Suprapubic skin (tissue), 4 donors: ENCODE measurements around the gene CACNB3. TPM values are rescaled to one million over a fixed set of nuclear protein-coding genes. Genes with fewer than 3 reads are reported as not detected.

ENCODE experiments used
- DNase-seq, 2 donors: peaks; one replicate each; pipeline ENCODE4 v3.0.0-alpha.2; 2019; ENCODE audit warnings: low spot score in 2 of 2
- H3K27ac ChIP-seq: fragments of 200-600 bp; sonication (generic); one replicate; pipeline ENCODE4 v1.5.1; 2019
- H3K27me3 ChIP-seq: fragments of 200-600 bp; sonication (generic); one replicate; pipeline ENCODE4 v1.5.1; 2019
- H3K36me3 ChIP-seq: fragments of 200-600 bp; sonication (generic); one replicate; pipeline ENCODE4 v1.5.1; 2019
- H3K4me1 ChIP-seq: fragments of 200-600 bp; sonication (generic); one replicate; pipeline ENCODE4 v1.5.1; 2019
- H3K4me3 ChIP-seq: fragments of 200-600 bp; sonication (generic); one replicate; pipeline ENCODE4 v1.5.1; 2019; ENCODE audit warnings: mild to moderate bottlenecking
- H3K9me3 ChIP-seq: fragments of 200-600 bp; sonication (generic); one replicate; pipeline ENCODE4 v1.5.1; 2019
- EP300 ChIP-seq: sonication (generic); formaldehyde crosslinking; IDR thresholded peaks from one replicate; pipeline ENCODE4 v1.6.1; 2017; ENCODE audit warnings: antibody characterized with exemption
- POLR2A ChIP-seq, 2 donors: fragments of 450-650 bp; IDR thresholded peaks; one replicate each; pipeline ENCODE4 v1.6.1; 2017; ENCODE audit warnings: antibody characterized with exemption in 2 of 2, mild to moderate bottlenecking in 2 of 2, moderate library complexity in 2 of 2
- POLR2AphosphoS5 ChIP-seq, 3 donors: sonication (generic); formaldehyde crosslinking; IDR thresholded peaks; one replicate each; pipeline ENCODE4 v1.6.1; 2017; ENCODE audit warnings: antibody characterized with exemption in 3 of 3
- WGBS: methylation state at CpG from one replicate; pipeline ENCODE4 v1.1.5; 2018; 5-methylcytosine and 5-hydroxymethylcytosine counted together
- total RNA-seq, 4 donors: library from RNA; depleted of rRNA; stranded (reverse); fragments of >200 nt; gene quantifications; one replicate each; pipeline ENCODE4 v1.1.0, GENCODE V29; 2016
- TF ChIP-seq, protein P1 (sequence below), 2 donors: fragments of 200-600 bp in 1 of 2; fragments of 450-650 bp in 1 of 2; sonication (generic) in 1 of 2; IDR thresholded peaks; one replicate each; pipeline ENCODE4 v1.5.1; 2016 to 2019; ENCODE audit warnings: antibody characterized with exemption in 2 of 2, mild to moderate bottlenecking in 1 of 2, moderate library complexity in 1 of 2

The CACNB3 gene
- total RNA-seq, 4 donors from 2014 or later, result 12.3 to 27.8 (median 17.3) TPM

DNA sequence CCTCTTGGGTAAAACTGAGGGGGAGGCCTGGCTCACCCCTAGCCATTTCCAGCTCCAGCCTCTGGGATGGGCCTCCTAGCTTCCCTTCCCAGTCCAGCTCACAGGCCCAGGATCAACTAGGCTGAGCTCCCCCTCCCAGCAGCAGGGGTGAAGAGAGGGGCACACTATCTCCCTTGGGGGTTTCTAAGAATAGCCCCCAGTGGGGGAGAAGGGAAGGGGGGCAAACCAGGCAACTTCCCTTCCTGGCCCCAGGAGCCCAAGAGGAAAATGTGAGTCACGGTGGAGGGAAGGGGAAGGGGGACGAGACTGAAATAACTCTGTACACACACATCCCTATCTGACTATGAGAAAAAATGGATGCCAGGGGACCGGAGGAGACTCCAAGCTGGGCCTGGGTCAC, 38.4 kb upstream of the CACNB3 start:
- no peaks in the 10 kb centered on the region for H3K9me3 ChIP-seq
- peak overlapping the region; percentile 25 for H3K27ac ChIP-seq
- WGBS, result 51% methylated on average over 3 of the region's 3 CpGs
- no peak overlapping the region for H3K4me3 ChIP-seq
- no peak for TF ChIP-seq EP300
- TF ChIP-seq, protein P1, sequence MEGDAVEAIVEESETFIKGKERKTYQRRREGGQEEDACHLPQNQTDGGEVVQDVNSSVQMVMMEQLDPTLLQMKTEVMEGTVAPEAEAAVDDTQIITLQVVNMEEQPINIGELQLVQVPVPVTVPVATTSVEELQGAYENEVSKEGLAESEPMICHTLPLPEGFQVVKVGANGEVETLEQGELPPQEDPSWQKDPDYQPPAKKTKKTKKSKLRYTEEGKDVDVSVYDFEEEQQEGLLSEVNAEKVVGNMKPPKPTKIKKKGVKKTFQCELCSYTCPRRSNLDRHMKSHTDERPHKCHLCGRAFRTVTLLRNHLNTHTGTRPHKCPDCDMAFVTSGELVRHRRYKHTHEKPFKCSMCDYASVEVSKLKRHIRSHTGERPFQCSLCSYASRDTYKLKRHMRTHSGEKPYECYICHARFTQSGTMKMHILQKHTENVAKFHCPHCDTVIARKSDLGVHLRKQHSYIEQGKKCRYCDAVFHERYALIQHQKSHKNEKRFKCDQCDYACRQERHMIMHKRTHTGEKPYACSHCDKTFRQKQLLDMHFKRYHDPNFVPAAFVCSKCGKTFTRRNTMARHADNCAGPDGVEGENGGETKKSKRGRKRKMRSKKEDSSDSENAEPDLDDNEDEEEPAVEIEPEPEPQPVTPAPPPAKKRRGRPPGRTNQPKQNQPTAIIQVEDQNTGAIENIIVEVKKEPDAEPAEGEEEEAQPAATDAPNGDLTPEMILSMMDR (IDR thresholded peaks at IDR 0.05), result no peak
- no peak for TF ChIP-seq POLR2AphosphoS5 (IDR thresholded peaks at IDR 0.05)
- no peak for TF ChIP-seq POLR2A (IDR thresholded peaks at IDR 0.05)
- H3K27me3 ChIP-seq, result no peaks in the 10 kb centered on the region
- no peak for DNase-seq
- peaks cover 35% of the 10 kb centered on the region for H3K4me1 ChIP-seq
- H3K36me3 ChIP-seq, result peaks cover 32% of the 10 kb centered on the region

DNA sequence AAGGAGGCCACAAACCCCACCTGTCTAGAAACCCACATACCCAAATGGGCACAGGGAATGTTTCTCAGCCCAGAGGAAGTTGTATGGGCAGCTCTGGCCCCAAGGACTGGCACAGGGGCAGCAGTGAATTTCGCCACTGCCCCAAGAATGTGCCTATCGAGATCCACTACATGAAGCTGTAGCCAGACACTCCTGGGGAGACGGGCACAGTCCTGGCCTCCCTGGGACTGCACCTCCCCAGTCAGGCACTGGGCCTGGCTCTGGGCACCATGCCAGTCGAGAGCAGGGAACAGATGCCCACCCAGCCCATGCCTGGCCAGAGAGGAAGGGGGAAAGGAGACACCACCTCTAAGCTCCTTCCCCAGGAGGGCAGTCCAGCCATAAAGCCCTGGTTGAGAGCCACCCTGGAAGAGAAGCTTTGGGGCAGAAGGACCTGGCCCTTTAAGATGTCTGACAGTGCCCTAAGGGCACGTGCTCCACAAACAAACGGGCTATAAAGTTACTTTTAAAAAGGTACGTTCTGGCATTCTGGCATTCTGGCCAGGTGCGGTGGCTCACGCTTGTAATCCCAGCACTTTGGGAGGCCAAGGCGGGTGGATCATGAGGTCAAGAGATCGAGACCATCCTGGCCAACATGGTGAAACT, 37.8 kb upstream of the CACNB3 start:
- WGBS, result 78% methylated on average over 7 of the region's 11 CpGs
- Histone ChIP-seq H3K36me3 (peaks cover 26% of the 10 kb centered on the region), H3K27ac (peak overlapping the region; percentile 53), H3K4me1 (peaks cover 35% of the 10 kb centered on the region), H3K27me3 (no peaks in the 10 kb centered on the region), H3K4me3 (no peak overlapping the region), H3K9me3 (no peaks in the 10 kb centered on the region)
- no peak for TF ChIP-seq EP300
- TF ChIP-seq, protein P1 (IDR thresholded peaks at IDR 0.05), result no peak
- TF ChIP-seq POLR2AphosphoS5 (IDR thresholded peaks at IDR 0.05), result no peak
- no peak for TF ChIP-seq POLR2A (IDR thresholded peaks at IDR 0.05)
- no peak for DNase-seq

DNA sequence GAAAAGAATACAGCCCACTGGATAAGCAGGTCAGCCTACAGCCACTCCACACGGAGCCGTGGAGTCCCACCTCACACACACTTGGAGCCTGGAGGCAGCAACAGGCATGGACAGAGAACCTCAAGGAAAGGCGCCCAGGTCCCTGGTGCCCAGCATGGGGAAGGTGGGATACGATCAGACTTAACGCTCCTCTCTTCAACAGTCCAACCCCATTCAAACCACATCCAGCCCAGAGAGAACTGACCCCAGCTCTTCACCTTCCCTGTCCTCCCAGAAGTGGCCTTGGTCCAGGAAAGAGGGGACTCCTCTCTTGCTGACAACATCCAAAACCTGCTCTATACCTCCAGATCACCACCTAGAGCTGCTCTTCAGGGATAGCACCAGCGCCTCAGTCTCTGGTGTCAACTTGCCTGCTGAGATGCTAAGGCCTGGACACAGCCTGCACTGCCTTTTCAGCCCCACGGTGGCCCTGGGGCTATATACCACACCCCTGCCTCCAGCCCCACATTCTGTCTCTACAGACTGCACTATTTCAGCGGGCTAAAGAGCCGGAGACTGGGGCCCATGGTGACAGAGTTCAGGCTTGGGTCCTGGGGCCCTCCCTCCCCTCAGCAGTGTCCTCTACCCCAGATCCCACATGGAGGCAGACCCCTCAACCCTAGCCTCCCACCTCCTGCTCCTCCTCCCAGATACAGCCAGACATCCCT, 36.4 kb upstream of the CACNB3 start:
- Histone ChIP-seq H3K27me3 (no peaks in the 10 kb centered on the region), H3K27ac (no peak overlapping the region), H3K36me3 (peaks cover 12% of the 10 kb centered on the region), H3K4me3 (no peak overlapping the region), H3K4me1 (peaks cover 44% of the 10 kb centered on the region), H3K9me3 (no peaks in the 10 kb centered on the region)
- 74% methylated on average over 8 of the region's 9 CpGs for WGBS
- DNase-seq, result no peak
- TF ChIP-seq EP300 (no peak), POLR2A (IDR thresholded peaks at IDR 0.05) (no peak), POLR2AphosphoS5 (IDR thresholded peaks at IDR 0.05) (no peak)
- TF ChIP-seq, protein P1 (IDR thresholded peaks at IDR 0.05), result no peak

DNA sequence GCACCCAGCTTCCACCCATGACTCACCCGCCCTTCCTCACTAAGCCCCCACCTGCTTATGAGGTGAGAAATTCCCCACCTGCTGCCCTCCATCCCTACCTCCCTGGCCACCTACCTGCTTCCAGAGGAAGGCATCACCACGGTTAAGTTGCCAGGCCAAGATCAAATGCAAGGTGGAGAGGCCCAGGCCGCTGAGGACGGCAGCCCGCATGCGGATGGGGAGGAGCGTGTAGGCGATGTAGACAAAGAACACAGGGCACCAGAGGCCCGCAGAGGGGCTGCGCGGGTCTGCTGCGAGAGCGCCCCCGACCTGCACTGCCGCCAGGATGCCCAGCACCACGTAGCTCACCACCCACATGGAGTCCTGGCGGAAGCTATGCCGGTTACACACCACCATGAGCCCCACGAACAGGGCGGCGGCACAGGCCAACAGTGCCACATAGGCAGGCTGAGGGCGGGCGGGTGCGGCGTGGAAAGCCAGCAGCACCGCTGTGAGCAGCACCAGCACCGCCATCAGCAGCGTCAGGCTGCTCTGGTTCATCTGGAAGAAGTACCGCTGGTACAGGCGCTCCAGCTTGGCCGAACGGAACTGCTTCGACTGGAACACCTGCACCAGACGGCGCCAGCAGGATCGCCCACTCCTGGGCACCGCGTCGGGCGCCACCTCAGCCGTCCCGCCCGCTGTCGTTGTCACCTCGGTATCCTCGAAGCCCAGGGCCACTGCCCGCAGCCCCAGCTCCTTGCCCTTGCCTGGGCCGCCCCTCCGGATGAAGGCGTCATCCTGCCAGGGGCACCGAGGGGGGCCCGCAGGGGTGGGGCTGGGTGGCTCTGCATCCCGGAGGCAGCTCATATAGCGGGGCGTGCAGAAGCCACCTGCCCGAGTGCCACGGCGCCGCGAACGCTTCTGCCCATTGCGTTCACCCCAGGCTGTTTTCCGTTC, 35.6 kb upstream of the CACNB3 start:
- Histone ChIP-seq H3K9me3 (no peaks in the 10 kb centered on the region), H3K4me3 (no peak overlapping the region), H3K27ac (no peak overlapping the region), H3K36me3 (peaks cover 6% of the 10 kb centered on the region), H3K27me3 (no peaks in the 10 kb centered on the region), H3K4me1 (peaks cover 52% of the 10 kb centered on the region)
- TF ChIP-seq POLR2AphosphoS5 (IDR thresholded peaks at IDR 0.05), result no peak
- no peak for TF ChIP-seq POLR2A (IDR thresholded peaks at IDR 0.05)
- no peak for TF ChIP-seq EP300
- TF ChIP-seq, protein P1 (IDR thresholded peaks at IDR 0.05), result no peak
- DNase-seq, result no peak
- WGBS, result 90% methylated on average over 45 of the region's 63 CpGs
